SK-N-SH treated with all-trans-retinoic acid at 6 μM for 48 hours (cell line): ENCODE measurements around the gene TUFT1.

Source experiments
- BACH2 ChIP-seq: fragments of 250-450 bp; sonication (Bioruptor Pico); IDR thresholded peaks from 2 replicates; pipeline ENCODE4 v1.9.0; 2021; ENCODE audit warnings: mild to moderate bottlenecking, borderline replicate concordance
- PATZ1 ChIP-seq: fragments of 250-450 bp; sonication (Bioruptor Pico); IDR thresholded peaks from 2 replicates; pipeline ENCODE4 v1.8.0; 2020; ENCODE audit warnings: mild to moderate bottlenecking, moderate library complexity, borderline replicate concordance
- ZC3H10 ChIP-seq: fragments of 250-450 bp; sonication (Bioruptor Pico); IDR thresholded peaks from 2 replicates; pipeline ENCODE4 v1.5.1; 2021; ENCODE audit warnings: mild to moderate bottlenecking, moderate library complexity
- ZNF565 ChIP-seq: fragments of 450-650 bp; formaldehyde crosslinking; conservative IDR thresholded peaks from 2 replicates; pipeline ENCODE4 v1.5.0; 2020; ENCODE audit warnings: low read depth, mild to moderate bottlenecking, moderate library complexity

- TF ChIP-seq PATZ1 (CRISPR knock-in tag): no peak
- no peak for TF ChIP-seq ZC3H10 (CRISPR knock-in tag)
- no peak for TF ChIP-seq ZNF565 (CRISPR knock-in tag)
- no peak for TF ChIP-seq BACH2 (CRISPR knock-in tag)
These were observed 75.8 kb downstream of the TUFT1 start for GRCh38 chr1:151615711-151616504.
